ENCODE data around the gene SERPINB7. TPM values are rescaled to one million over a fixed set of nuclear protein-coding genes. Genes with fewer than 3 reads are reported as not detected.

The SERPINB7 gene
- polyA plus RNA-seq, 3 donors = not detected

GRCh38 chr18:63820694-63821093 lies 45.5 kb downstream of the SERPINB7 start:
- H3K27me3 Mint-ChIP-seq (ENCODE audit: low read depth in 3 of 3) = no peaks in the 10 kb centered on the region

GRCh38 chr18:63823516-63824219 lies 48.5 kb downstream of the SERPINB7 start:
- H3K4me1 ChIP-seq (ENCODE audit: control insufficient read depth in 1 of 2, insufficient read depth in 2 of 2, low read length in 2 of 2) = no peaks in the 10 kb centered on the region
- peak; percentile 36 to 55 (median 40) for DNase-seq
- intact Hi-C loops (cut with micrococcal nuclease) = no loop called here
- peaks cover 3% of the 10 kb centered on the region for H3K4me1 Mint-ChIP-seq
- no peaks in the 10 kb centered on the region for H3K9me3 ChIP-seq (replicated peaks in 1 of 2; ENCODE audit: control insufficient read depth in 1 of 2, insufficient read depth in 1 of 2, low read length in 2 of 2)
- H3K27ac Mint-ChIP-seq = no peak overlapping the region
- H3K4me3 Mint-ChIP-seq = no peak overlapping the region
- H3K79me2 ChIP-seq (ENCODE audit: insufficient read depth, low read length) = no peaks in the 10 kb centered on the region
- H3K27ac ChIP-seq (ENCODE audit: low read depth in 1 of 2, low read length in 2 of 2) = no peak overlapping the region
- H4K20me1 ChIP-seq (ENCODE audit: insufficient read depth, low read length) = no peaks in the 10 kb centered on the region
- peaks cover 0 to 3% (median 0%) of the 10 kb centered on the region in 7 donors for H3K9me3 Mint-ChIP-seq
- H3K4me2 ChIP-seq (replicated peaks; ENCODE audit: extremely low read depth, low read length, poor library complexity, severe bottlenecking) = no peak overlapping the region
- H3K4me3 ChIP-seq (replicated peaks in 1 of 3; ENCODE audit: low read depth in 2 of 3, low read length in 3 of 3) = no peak overlapping the region
- no peaks in the 10 kb centered on the region for H3K27me3 ChIP-seq (ENCODE audit: control insufficient read depth in 2 of 2, insufficient read depth in 2 of 2, low read length in 2 of 2)
- WGBS (ENCODE audit: insufficient coverage) = no CpG with 5 or more reads among the region's 10 CpGs
- H3K36me3 ChIP-seq (replicated peaks in 1 of 2; ENCODE audit: control insufficient read depth in 1 of 2, insufficient read depth in 2 of 2, low read length in 2 of 2) = no peaks in the 10 kb centered on the region
- H2AFZ ChIP-seq (ENCODE audit: insufficient read depth, low read depth, low read length, poor library complexity, severe bottlenecking) = no peak overlapping the region
- no peaks in the 10 kb centered on the region for H3K27me3 Mint-ChIP-seq (ENCODE audit: low read depth in 3 of 3)
- peak; percentile 67 for TF ChIP-seq CTCF (IDR thresholded peaks at IDR 0.05)
- H3K36me3 Mint-ChIP-seq = no peaks in the 10 kb centered on the region
- H3K9ac ChIP-seq (ENCODE audit: insufficient read depth, low read length, poor library complexity, severe bottlenecking) = no peak overlapping the region

More at GRCh38 chr18:63820694-63821093, 45.5 kb downstream of the SERPINB7 start:
- no peak overlapping the region for H3K4me3 ChIP-seq (replicated peaks in 1 of 3; ENCODE audit: low read depth in 2 of 3, low read length in 3 of 3)
- H2AFZ ChIP-seq (ENCODE audit: insufficient read depth, low read depth, low read length, poor library complexity, severe bottlenecking) = no peak overlapping the region
- H3K27ac ChIP-seq (ENCODE audit: low read depth in 1 of 2, low read length in 2 of 2) = no peak overlapping the region
- Mint-ChIP-seq H3K9me3 (peaks cover 3 to 12% (median 6%) of the 10 kb centered on the region in 7 donors), H3K4me3 (no peak overlapping the region), H3K27ac (no peak overlapping the region), H3K4me1 (peaks cover 3% of the 10 kb centered on the region), H3K36me3 (no peaks in the 10 kb centered on the region)
- TF ChIP-seq CTCF (IDR thresholded peaks at IDR 0.05) = no peak
- peaks cover 0 to 10% of the 10 kb centered on the region in 2 donors for H3K9me3 ChIP-seq (replicated peaks in 1 of 2; ENCODE audit: control insufficient read depth in 1 of 2, insufficient read depth in 1 of 2, low read length in 2 of 2)
- no peaks in the 10 kb centered on the region for H3K4me1 ChIP-seq (ENCODE audit: control insufficient read depth in 1 of 2, insufficient read depth in 2 of 2, low read length in 2 of 2)
- H3K9ac ChIP-seq (ENCODE audit: insufficient read depth, low read length, poor library complexity, severe bottlenecking) = no peak overlapping the region
- no peak overlapping the region for H3K4me2 ChIP-seq (replicated peaks; ENCODE audit: extremely low read depth, low read length, poor library complexity, severe bottlenecking)
- DNase-seq = no peak
- intact Hi-C loops (cut with micrococcal nuclease) = no loop called here
- H3K79me2 ChIP-seq (ENCODE audit: insufficient read depth, low read length) = no peaks in the 10 kb centered on the region
- 86% methylated on average over 1 of the region's 3 CpGs for WGBS (ENCODE audit: insufficient coverage)
- no peaks in the 10 kb centered on the region for H4K20me1 ChIP-seq (ENCODE audit: insufficient read depth, low read length)
- H3K36me3 ChIP-seq (replicated peaks in 1 of 2; ENCODE audit: control insufficient read depth in 1 of 2, insufficient read depth in 2 of 2, low read length in 2 of 2) = no peaks in the 10 kb centered on the region
- H3K27me3 ChIP-seq (ENCODE audit: control insufficient read depth in 2 of 2, insufficient read depth in 2 of 2, low read length in 2 of 2) = no peaks in the 10 kb centered on the region

Data from CD14-positive monocyte (primary cell).